Gastrocnemius medialis (tissue), 4 donors: ENCODE measurements around the gene TRIM29. TPM values are rescaled to one million over a fixed set of nuclear protein-coding genes. Genes with fewer than 3 reads are reported as not detected.

Experiments used
- ATAC-seq, 2 donors: fragments of 150-250 bp; one replicate each; pipeline ENCODE4 v1.9.1; 2016
- DNase-seq, 2 donors: peaks; one replicate each; pipeline ENCODE4 v3.0.0-alpha.2; 2019
- H3K27ac ChIP-seq, 4 donors: fragments of 200-600 bp; sonication (generic); 1 replicate in 1 of 4; 2 replicates in 3 of 4; pipeline ENCODE4 v1.5.1; 2016 to 2018; ENCODE audit warnings: mild to moderate bottlenecking in 2 of 4, moderate library complexity in 1 of 4
- H3K27me3 ChIP-seq, 3 donors: fragments of 200-600 bp; sonication (generic) in 2 of 3; 1 replicate in 1 of 3; 2 replicates in 2 of 3; pipeline versions ENCODE4 v1.5.1 to v1.6.0; 2016 to 2019; ENCODE audit warnings: mild to moderate bottlenecking in 1 of 3, moderate library complexity in 1 of 3
- H3K36me3 ChIP-seq, 2 donors: fragments of 200-600 bp; sonication (generic) in 1 of 2; one replicate each; pipeline ENCODE4 v1.5.1; 2017 to 2018
- H3K4me1 ChIP-seq, 2 donors: fragments of 200-600 bp; sonication (generic) in 1 of 2; one replicate each; pipeline ENCODE4 v1.5.1; 2016 to 2017; ENCODE audit warnings: mild to moderate bottlenecking in 2 of 2
- H3K4me3 ChIP-seq, 4 donors: fragments of 200-600 bp; sonication (generic) in 3 of 4; 1 replicate in 1 of 4; 2 replicates in 3 of 4; pipeline ENCODE4 v1.5.1; 2016 to 2019; ENCODE audit warnings: mild to moderate bottlenecking in 2 of 4
- H3K9me3 ChIP-seq, 3 donors: fragments of 200-600 bp; sonication (generic) in 2 of 3; 1 replicate in 1 of 3; 2 replicates in 2 of 3; pipeline ENCODE4 v1.5.1; 2016 to 2019
- POLR2A ChIP-seq, 2 donors: fragments of 450-650 bp; IDR thresholded peaks; one replicate each; pipeline ENCODE4 v1.6.1; 2017; ENCODE audit warnings: antibody characterized with exemption in 2 of 2, mild to moderate bottlenecking in 2 of 2, moderate library complexity in 2 of 2
- in situ Hi-C, 4 donors: fragments of 200-750 bp; cut with MboI; loops; one replicate each; pipeline versions ENCODE4 v1.15.0 to v1.8.0; 2017; ENCODE audit warnings: low sequenced_read_pairs in 4 of 4
- intact Hi-C: fragments of 100-400 bp; cut with DNase I; formaldehyde crosslinking; loops from one replicate; pipeline ENCODE4 v1.15.1; 2023; ENCODE audit warnings: low total_unique reads
- total RNA-seq, 4 donors: library from RNA; depleted of rRNA; stranded (reverse); fragments of >200 nt; gene quantifications; one replicate each; pipeline versions ENCODE4 v1.1.0 to v1.2.3, GENCODE V29; 2016
- TF ChIP-seq, protein P1 (sequence below), 5 experiments: fragments of 450-650 bp in 3 of 5; fragments of 200-600 bp in 2 of 5; sonication (generic) in 2 of 5; IDR thresholded peaks in 4 of 5; conservative IDR thresholded peaks in 1 of 5; 1 replicate in 4 of 5; 2 replicates in 1 of 5; pipeline ENCODE4 v1.5.1; 2016 to 2019; ENCODE audit warnings: antibody characterized with exemption in 5 of 5, mild to moderate bottlenecking in 3 of 5, moderate library complexity in 3 of 5

TRIM29 gene
- total RNA-seq, 4 donors from 2014 or later: 0.65 to 2.9 (median 0.95) TPM; not detected in 1

GRCh38 chr11:120141768-120142423 lies 4.0 kb upstream of the TRIM29 start:
- Histone ChIP-seq H3K4me3 (no peak overlapping the region), H3K27ac (no peak overlapping the region), H3K4me1 (no peaks in the 10 kb centered on the region), H3K27me3 (peaks cover 2 to 16% (median 7%) of the 10 kb centered on the region in 3 donors), H3K9me3 (no peaks in the 10 kb centered on the region), H3K36me3 (no peaks in the 10 kb centered on the region)
- intact Hi-C loops: no loop called here
- no peak for ATAC-seq
- no peak for DNase-seq
- in situ Hi-C loops: no loop called here
- no peak for TF ChIP-seq POLR2A (IDR thresholded peaks at IDR 0.05)
- TF ChIP-seq, protein P1, sequence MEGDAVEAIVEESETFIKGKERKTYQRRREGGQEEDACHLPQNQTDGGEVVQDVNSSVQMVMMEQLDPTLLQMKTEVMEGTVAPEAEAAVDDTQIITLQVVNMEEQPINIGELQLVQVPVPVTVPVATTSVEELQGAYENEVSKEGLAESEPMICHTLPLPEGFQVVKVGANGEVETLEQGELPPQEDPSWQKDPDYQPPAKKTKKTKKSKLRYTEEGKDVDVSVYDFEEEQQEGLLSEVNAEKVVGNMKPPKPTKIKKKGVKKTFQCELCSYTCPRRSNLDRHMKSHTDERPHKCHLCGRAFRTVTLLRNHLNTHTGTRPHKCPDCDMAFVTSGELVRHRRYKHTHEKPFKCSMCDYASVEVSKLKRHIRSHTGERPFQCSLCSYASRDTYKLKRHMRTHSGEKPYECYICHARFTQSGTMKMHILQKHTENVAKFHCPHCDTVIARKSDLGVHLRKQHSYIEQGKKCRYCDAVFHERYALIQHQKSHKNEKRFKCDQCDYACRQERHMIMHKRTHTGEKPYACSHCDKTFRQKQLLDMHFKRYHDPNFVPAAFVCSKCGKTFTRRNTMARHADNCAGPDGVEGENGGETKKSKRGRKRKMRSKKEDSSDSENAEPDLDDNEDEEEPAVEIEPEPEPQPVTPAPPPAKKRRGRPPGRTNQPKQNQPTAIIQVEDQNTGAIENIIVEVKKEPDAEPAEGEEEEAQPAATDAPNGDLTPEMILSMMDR (IDR thresholded peaks at IDR 0.05 in 4 of 5, conservative IDR thresholded peaks at IDR 0.05 in 1 of 5): no peak

DNA sequence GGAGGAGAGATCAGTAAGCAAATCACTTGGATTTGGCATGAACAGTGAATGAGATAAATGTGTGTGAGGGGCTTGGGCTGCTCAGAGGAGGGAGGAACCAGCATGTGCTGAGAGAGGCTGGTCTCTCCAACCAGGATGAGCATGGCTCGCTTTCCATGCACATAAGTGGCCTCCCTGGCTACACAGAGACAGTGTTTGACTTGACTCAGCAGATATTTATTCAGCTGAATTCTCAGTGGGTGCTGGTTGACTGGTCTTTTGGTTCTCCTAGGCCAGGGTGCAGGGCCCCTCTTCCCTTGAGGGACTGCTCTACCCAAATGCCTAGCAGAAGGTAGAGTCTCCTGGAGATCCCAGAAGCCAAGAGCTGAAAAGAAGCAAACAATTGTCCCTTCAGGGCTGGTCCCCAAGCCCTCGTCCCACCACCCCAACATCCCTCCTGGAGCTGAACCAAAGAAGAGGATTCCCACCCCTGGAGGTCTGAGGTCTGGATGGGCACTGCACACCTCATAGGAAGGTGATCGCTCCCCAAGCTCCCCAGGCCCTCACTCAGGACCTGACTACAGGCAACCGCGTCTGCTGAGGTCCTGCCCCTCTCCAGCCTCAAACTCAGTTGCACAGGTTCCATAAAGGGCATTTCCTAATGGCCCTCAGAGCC lies 3.3 kb upstream of the TRIM29 start:
- DNase-seq (no peak), ATAC-seq (no peak)
- no peak overlapping the region for H3K4me3 ChIP-seq
- intact Hi-C loops: no loop called here
- H3K36me3 ChIP-seq: no peaks in the 10 kb centered on the region
- TF ChIP-seq POLR2A (IDR thresholded peaks at IDR 0.05): no peak
- TF ChIP-seq, protein P1 (IDR thresholded peaks at IDR 0.05 in 4 of 5, conservative IDR thresholded peaks at IDR 0.05 in 1 of 5): no peak
- H3K9me3 ChIP-seq: no peaks in the 10 kb centered on the region
- H3K27ac ChIP-seq: no peak overlapping the region
- in situ Hi-C loops: no loop called here
- no peaks in the 10 kb centered on the region for H3K4me1 ChIP-seq
- peaks cover 2 to 13% (median 7%) of the 10 kb centered on the region in 3 donors for H3K27me3 ChIP-seq

- H3K27me3 ChIP-seq: peaks cover 2 to 5% (median 2%) of the 10 kb centered on the region in 3 donors
- H3K4me1 ChIP-seq: no peaks in the 10 kb centered on the region
- no peaks in the 10 kb centered on the region for H3K9me3 ChIP-seq
- ATAC-seq (no peak), DNase-seq (no peak)
- TF ChIP-seq POLR2A (IDR thresholded peaks at IDR 0.05): no peak
- TF ChIP-seq, protein P1 (IDR thresholded peaks at IDR 0.05 in 4 of 5, conservative IDR thresholded peaks at IDR 0.05 in 1 of 5): no peak
- H3K27ac ChIP-seq: no peak overlapping the region
- intact Hi-C loops (no loop called here), in situ Hi-C loops (no loop called here)
- no peak overlapping the region for H3K4me3 ChIP-seq
- no peaks in the 10 kb centered on the region for H3K36me3 ChIP-seq
These were observed 1.6 kb upstream of the TRIM29 start for GRCh38 chr11:120139316-120140069.

DNA sequence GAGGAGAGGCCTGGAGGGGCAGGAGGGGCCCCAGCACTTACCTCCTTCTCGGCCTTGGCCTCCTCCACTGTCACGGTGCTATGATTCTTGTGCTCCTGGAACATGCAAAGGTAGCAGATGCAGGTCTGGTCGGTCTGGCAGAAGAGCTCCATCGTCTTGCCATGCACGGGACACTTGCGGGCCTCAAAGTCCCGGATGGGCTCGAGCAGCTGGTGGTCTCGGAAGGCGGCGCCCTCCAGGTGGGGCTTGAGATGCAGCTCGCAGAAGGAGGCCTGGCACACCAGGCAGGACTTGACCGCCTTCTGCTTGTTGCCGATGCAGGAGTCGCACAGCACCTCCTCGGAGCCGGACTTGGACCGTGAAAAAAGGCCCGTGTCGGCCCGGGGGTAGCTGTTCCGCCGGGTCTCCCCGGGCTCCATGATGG lies 714 bp downstream of the TRIM29 start:
- Histone ChIP-seq H3K27ac (no peak overlapping the region), H3K4me3 (no peak overlapping the region), H3K9me3 (no peaks in the 10 kb centered on the region), H3K27me3 (peaks cover 0 to 2% (median 0%) of the 10 kb centered on the region in 3 donors), H3K4me1 (no peaks in the 10 kb centered on the region), H3K36me3 (no peaks in the 10 kb centered on the region)
- TF ChIP-seq, protein P1 (IDR thresholded peaks at IDR 0.05 in 4 of 5, conservative IDR thresholded peaks at IDR 0.05 in 1 of 5): no peak
- TF ChIP-seq POLR2A (IDR thresholded peaks at IDR 0.05): no peak
- in situ Hi-C loops (no loop called here), intact Hi-C loops (no loop called here)
- DNase-seq (no peak), ATAC-seq (no peak)
